Transverse colon (tissue), 4 donors: ENCODE results near the gene RPL35. TPM values are rescaled to one million over a fixed set of nuclear protein-coding genes. Genes with fewer than 3 reads are reported as not detected.

Source experiments
- DNase-seq: peaks from one replicate; pipeline ENCODE4 v3.0.0-alpha.2; 2019
- H3K27ac ChIP-seq, 4 donors: fragments of 200-600 bp; sonication (generic); 2 replicates each; pipeline ENCODE4 v1.5.1; 2016 to 2018; ENCODE audit warnings: inconsistent platforms in 4 of 4
- H3K27me3 ChIP-seq: fragments of 200-600 bp; sonication (generic); 2 replicates; pipeline ENCODE4 v1.5.1; 2017; ENCODE audit warnings: inconsistent platforms
- H3K36me3 ChIP-seq, 4 donors: fragments of 200-600 bp; sonication (generic); 2 replicates each; pipeline ENCODE4 v1.5.1; 2017 to 2019; ENCODE audit warnings: inconsistent platforms in 4 of 4
- H3K4me1 ChIP-seq, 4 donors: fragments of 200-600 bp; sonication (generic); 2 replicates each; pipeline ENCODE4 v1.5.1; 2017 to 2020; ENCODE audit warnings: inconsistent platforms in 4 of 4
- H3K4me3 ChIP-seq, 4 donors: fragments of 200-600 bp; sonication (generic); 1 replicate in 1 of 4; 2 replicates in 3 of 4; pipeline versions ENCODE4 v1.5.1 to v1.6.1; 2017 to 2019; ENCODE audit warnings: inconsistent platforms in 4 of 4
- H3K9me3 ChIP-seq, 2 donors: fragments of 200-600 bp; sonication (generic); 2 replicates each; pipeline ENCODE4 v1.5.1; 2017 to 2019; ENCODE audit warnings: inconsistent platforms in 2 of 2
- EP300 ChIP-seq: sonication (generic); formaldehyde crosslinking; IDR thresholded peaks from one replicate; pipeline ENCODE4 v1.6.1; 2017; ENCODE audit warnings: antibody characterized with exemption, low read depth
- POLR2A ChIP-seq: fragments of 450-650 bp; IDR thresholded peaks from one replicate; pipeline ENCODE4 v1.6.1; 2016; ENCODE audit warnings: antibody characterized with exemption, mild to moderate bottlenecking, moderate library complexity
- POLR2AphosphoS5 ChIP-seq, 3 donors: sonication (generic); formaldehyde crosslinking; IDR thresholded peaks; one replicate each; pipeline ENCODE4 v1.6.1; 2016; ENCODE audit warnings: antibody characterized with exemption in 3 of 3
- WGBS, 2 donors: methylation state at CpG; one replicate each; pipeline ENCODE4 v1.1.5; 2018; ENCODE audit warnings: low coverage in 1 of 2; 5-methylcytosine and 5-hydroxymethylcytosine counted together
- in situ Hi-C, 4 donors: fragments of 200-750 bp; cut with MboI; loops; one replicate each; pipeline versions ENCODE4 v1.15.0 to v1.15.1; 2017; ENCODE audit warnings: low sequenced_read_pairs in 3 of 4, low pct_ligation_motif_present in 1 of 4, low pct_unique_long_range_greater_than_20kb in 1 of 4
- intact Hi-C: fragments of 100-400 bp; cut with DNase I; formaldehyde crosslinking; loops from one replicate; pipeline ENCODE4 v1.15.1; 2023; ENCODE audit warnings: low total_unique reads
- total RNA-seq, 4 donors: library from RNA; depleted of rRNA; stranded (reverse); fragments of >200 nt; gene quantifications; one replicate each; pipeline ENCODE4 v1.1.0, GENCODE V29; 2016
- TF ChIP-seq, protein P1 (sequence below), 5 experiments: fragments of 200-600 bp in 3 of 5; fragments of 450-650 bp in 2 of 5; sonication (generic) in 3 of 5; IDR thresholded peaks; 1 replicate in 2 of 5; 2 replicates in 3 of 5; pipeline ENCODE4 v1.5.1; 2016 to 2017; ENCODE audit warnings: antibody characterized with exemption in 5 of 5, inconsistent platforms in 3 of 5, mild to moderate bottlenecking in 2 of 5, moderate library complexity in 1 of 5

RPL35 gene
- total RNA-seq, 4 donors from 2014 or later = 498 to 3,953 (median 1,382) TPM

DNA sequence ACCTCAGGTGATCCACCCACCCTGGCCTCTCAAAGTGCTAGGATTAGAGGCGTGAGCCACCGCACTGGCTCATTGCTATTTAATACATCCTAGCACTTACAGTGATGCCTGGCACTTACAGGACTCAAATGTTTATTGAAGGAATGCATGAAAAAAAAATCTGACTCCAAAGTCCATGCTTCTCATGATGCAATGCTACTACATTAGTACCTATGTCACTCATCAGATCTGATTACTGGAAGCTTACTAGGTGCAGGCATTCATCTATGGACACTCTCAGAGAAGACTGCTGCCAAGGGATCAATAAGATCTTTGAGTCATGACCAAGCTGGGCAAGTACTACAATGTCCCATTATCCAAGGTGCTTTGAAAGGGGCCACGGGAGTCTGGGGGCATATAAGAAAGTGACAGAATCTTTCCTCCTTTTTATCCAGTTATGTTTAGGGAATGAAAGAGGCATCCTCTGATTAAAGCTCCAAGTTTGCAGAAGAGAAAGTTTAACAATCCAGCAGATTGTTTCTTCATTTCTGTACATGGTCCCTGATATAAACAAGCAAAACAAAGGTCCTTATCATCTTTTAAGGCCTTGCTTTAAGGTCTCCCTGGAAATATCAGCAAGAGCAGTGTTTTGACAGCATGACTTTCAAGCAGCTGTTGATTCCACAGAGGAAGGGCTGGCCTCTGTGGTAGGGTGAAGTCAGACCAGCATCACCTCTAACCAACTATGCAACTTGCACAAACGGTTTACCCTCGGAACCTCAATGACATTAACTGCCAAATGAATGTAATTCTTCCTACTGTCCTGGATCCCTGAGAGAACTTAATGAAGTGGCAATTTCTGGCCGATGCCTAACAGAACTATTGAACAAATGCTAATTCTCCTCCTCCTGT is 36.1 kb upstream of the RPL35 start:
- WGBS, 2 donors = 87% methylated on average over 3 to 6 of the region's 6 CpGs
- no peak for DNase-seq
- peaks cover 0 to 37% (median 18%) of the 10 kb centered on the region in 4 donors for H3K36me3 ChIP-seq

GRCh38 chr9:124894741-124895170 is 33.0 kb upstream of the RPL35 start:
- H3K27ac ChIP-seq = no peak overlapping the region
- H3K27me3 ChIP-seq = no peaks in the 10 kb centered on the region
- no peak overlapping the region for H3K4me3 ChIP-seq
- no peaks in the 10 kb centered on the region for H3K4me1 ChIP-seq
- intact Hi-C loops (loop anchor here (5.0 kb wide), 1 partner anchor 817 kb away; no protein-coding TSS in a partner anchor), in situ Hi-C loops (no loop called here)
- no peak for DNase-seq
- TF ChIP-seq POLR2A = no peak
- TF ChIP-seq, protein P1, sequence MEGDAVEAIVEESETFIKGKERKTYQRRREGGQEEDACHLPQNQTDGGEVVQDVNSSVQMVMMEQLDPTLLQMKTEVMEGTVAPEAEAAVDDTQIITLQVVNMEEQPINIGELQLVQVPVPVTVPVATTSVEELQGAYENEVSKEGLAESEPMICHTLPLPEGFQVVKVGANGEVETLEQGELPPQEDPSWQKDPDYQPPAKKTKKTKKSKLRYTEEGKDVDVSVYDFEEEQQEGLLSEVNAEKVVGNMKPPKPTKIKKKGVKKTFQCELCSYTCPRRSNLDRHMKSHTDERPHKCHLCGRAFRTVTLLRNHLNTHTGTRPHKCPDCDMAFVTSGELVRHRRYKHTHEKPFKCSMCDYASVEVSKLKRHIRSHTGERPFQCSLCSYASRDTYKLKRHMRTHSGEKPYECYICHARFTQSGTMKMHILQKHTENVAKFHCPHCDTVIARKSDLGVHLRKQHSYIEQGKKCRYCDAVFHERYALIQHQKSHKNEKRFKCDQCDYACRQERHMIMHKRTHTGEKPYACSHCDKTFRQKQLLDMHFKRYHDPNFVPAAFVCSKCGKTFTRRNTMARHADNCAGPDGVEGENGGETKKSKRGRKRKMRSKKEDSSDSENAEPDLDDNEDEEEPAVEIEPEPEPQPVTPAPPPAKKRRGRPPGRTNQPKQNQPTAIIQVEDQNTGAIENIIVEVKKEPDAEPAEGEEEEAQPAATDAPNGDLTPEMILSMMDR (IDR thresholded peaks at IDR 0.05) = peak in 3 of 5 experiments; percentile 10 to 16 (median 14)
- peaks cover 0 to 49% (median 24%) of the 10 kb centered on the region in 4 donors for H3K36me3 ChIP-seq
- H3K9me3 ChIP-seq = no peaks in the 10 kb centered on the region

More for the DNA sequence above, 36.1 kb upstream of the RPL35 start:
- in situ Hi-C loops (no loop called here), intact Hi-C loops (no loop called here)
- no peaks in the 10 kb centered on the region for H3K27me3 ChIP-seq
- H3K9me3 ChIP-seq = no peaks in the 10 kb centered on the region
- H3K27ac ChIP-seq = no peak overlapping the region
- H3K4me3 ChIP-seq = no peak overlapping the region
- TF ChIP-seq EP300 (no peak), POLR2A (no peak), POLR2AphosphoS5 (IDR thresholded peaks at IDR 0.05) (no peak)
- TF ChIP-seq, protein P1 (IDR thresholded peaks at IDR 0.05) = no peak
- H3K4me1 ChIP-seq = no peaks in the 10 kb centered on the region

DNA sequence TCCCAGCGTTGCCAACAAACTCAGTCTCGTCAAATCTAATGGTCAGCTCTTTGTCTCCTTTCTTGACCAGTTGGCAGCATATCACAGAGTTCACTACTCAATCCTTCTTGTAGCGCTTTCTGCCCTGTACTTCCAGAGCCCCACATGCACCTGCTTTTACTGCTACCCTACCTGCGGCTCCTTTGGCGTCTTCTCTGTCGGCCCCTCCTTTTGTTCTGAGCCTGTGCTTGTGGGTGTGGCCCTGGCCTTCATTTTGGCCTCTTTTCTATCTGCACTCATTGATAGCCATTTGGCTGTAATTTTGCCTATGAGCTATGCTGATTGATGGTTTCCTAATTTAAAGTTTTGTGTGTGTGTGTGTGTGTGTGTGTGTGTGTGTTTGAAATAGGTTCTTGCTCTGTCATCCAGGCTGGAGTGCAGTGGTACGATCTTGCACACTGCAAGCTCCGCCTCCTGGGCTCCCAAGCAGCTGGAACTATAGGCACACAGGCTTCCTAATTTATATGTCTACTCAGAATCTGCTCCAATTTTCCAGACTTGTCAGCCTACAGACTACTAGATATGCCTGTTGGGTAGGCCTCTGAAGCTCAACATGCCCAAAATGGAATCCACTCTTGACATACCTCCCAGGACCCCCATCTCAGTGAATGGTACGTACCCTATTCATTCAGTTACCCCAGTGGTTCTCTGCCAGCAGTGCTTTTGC is 32.4 kb upstream of the RPL35 start:
- intact Hi-C loops (loop anchor here (5.0 kb wide), 1 partner anchor 817 kb away; no protein-coding TSS in a partner anchor), in situ Hi-C loops (no loop called here)
- TF ChIP-seq, protein P1 (IDR thresholded peaks at IDR 0.05) = no peak
- no peak for TF ChIP-seq EP300
- TF ChIP-seq POLR2AphosphoS5 (IDR thresholded peaks at IDR 0.05) = no peak
- TF ChIP-seq POLR2A = no peak
- H3K27me3 ChIP-seq = no peaks in the 10 kb centered on the region
- 83 to 92% methylated on average over 5 to 9 of the region's 9 CpGs for WGBS, 2 donors
- no peak overlapping the region for H3K4me3 ChIP-seq
- no peaks in the 10 kb centered on the region for H3K4me1 ChIP-seq
- no peaks in the 10 kb centered on the region for H3K9me3 ChIP-seq
- H3K36me3 ChIP-seq = peaks cover 0 to 50% (median 24%) of the 10 kb centered on the region in 4 donors
- no peak overlapping the region for H3K27ac ChIP-seq
- no peak for DNase-seq

GRCh38 chr9:124890179-124890578 is 28.4 kb upstream of the RPL35 start:
- no peaks in the 10 kb centered on the region for H3K4me1 ChIP-seq
- H3K4me3 ChIP-seq = no peak overlapping the region
- DNase-seq = no peak
- 97 to 100% methylated on average over 1 to 7 of the region's 7 CpGs for WGBS, 2 donors
- H3K36me3 ChIP-seq = peaks cover 0 to 50% (median 22%) of the 10 kb centered on the region in 4 donors
- no peaks in the 10 kb centered on the region for H3K27me3 ChIP-seq
- no peaks in the 10 kb centered on the region for H3K9me3 ChIP-seq
- in situ Hi-C loops (no loop called here), intact Hi-C loops (loop anchor here (5.0 kb wide), 1 partner anchor 813 kb away; no protein-coding TSS in a partner anchor)
- TF ChIP-seq POLR2AphosphoS5 (IDR thresholded peaks at IDR 0.05) = no peak
- no peak overlapping the region for H3K27ac ChIP-seq
